Suppressor macrophage treated with lipopolysaccharide for 1 hour (primary cell): ENCODE data around the gene CCL1.
A peak's percentile ranks its signal among the peaks of the same experiment; 100 is the strongest.

Experiments
- DNase-seq, 3 donors: peaks; one replicate each; pipeline ENCODE4 v3.0.0-alpha.2; 2020 to 2022

The CCL1 gene

DNA sequence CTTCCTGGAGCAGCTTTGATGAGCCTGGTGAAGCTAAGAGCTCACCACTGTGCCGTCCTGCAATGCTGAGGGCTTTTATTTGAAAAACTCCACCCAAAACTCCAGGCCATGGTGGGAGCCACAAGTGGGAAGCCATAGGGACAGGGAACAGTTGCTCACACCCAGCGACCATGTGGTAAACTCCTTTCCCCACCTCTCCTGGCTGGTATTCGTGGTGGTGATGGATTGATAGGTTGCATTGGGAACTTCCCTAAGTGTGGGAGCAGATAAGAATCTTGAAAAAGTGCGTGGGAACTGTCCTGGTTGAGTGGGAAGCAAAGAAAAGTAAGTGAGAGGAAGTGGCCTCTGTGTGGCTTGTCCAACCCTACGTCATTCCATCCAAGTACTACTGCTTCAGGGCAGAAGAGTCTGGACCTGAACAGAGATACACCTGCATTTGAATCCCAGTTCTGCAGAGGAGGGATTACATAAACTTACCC lies at the start of gene CCL1:
CCL1 (minus strand) TSS at position 51 of the 479 bp plus-strand sequence. CDS start 72 bp downstream, outside the sequence.
- peak; percentile 73 to 83 (median 80) for DNase-seq

- no peak for DNase-seq
These were observed 49.5 kb upstream of the CCL1 start for GRCh38 chr17:34412534-34412933.

DNA sequence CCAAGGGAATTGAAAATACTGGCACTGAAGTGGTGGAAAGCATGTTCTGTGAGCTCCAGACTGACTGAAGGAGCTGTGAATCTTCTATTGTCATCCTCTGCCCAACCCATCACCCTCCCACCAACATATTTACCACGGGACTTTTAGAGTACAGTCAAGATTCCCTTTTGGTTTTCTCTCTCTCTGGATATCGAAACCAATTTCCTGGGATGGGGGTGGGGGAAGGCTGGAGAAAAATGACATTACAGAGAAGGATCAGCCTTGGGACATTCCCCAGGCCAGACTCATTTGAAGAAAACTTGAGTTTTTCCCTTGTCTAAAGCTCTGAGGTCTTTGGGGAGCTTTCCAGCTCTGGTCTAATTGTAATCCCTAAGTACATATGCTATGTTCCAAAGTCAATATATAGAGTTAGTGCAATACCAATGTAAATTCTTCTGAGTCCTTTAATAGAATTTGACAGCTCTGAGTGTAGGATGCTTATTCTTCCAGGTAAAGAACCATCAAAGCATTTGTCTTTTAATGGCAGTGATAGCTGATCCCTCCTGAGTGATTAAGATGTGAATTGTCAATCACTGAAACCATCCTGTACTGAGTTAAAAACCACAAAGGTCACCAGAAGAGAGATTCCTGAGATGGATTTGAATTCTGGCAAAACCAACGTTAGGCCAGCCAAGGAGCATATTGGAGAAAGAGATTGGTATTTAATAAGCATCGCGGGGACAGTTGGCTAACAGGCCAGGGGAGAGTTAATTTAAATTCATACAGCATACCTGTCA lies 48.8 kb upstream of the CCL1 start:
- peak; percentile 47 to 72 (median 65) for DNase-seq

- DNase-seq, result no peak
These were observed 46.3 kb upstream of the CCL1 start for GRCh38 chr17:34409352-34409751.

GRCh38 chr17:34408439-34408838 lies 45.4 kb upstream of the CCL1 start:
- DNase-seq, result no peak

DNA sequence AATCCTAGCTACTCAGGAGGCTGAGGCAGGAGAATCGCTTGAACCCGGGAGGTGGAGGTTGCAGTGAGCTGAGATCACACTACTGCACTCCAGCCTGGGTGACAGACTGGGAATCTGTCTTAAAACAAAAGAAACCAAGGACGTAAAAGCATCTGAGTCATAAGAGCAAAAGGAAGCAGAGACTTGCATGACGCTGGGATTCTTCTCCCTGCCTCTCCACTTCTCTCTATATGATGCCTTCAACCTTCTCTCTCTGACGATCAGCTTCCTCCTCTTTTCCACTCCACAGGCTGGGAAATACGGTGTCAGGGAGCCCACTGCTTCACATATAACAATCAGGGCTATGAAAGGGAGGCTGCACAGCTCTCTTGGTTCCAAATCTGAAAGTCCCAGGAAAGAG lies 43.2 kb upstream of the CCL1 start:
- peak; percentile 66 to 85 (median 77) for DNase-seq

DNA sequence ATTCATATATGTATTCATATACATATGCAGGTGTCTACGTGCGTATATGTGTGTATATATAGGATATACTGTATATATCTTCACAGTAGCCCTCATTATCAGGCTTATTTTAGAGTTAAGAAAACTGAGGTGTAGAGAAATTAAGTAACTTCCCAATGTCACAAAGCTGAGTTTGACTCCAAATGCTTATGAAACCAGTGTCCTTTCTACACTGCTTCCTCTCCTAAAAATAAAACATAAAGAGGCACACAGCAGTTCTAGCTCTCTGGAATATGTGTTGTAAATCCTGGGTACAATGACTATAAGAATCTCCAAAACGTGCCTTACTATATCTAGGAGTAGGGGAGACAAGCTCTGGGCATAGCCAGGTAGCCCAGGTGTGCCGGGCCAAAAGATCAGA lies 40.0 kb upstream of the CCL1 start:
- no peak for DNase-seq

DNA sequence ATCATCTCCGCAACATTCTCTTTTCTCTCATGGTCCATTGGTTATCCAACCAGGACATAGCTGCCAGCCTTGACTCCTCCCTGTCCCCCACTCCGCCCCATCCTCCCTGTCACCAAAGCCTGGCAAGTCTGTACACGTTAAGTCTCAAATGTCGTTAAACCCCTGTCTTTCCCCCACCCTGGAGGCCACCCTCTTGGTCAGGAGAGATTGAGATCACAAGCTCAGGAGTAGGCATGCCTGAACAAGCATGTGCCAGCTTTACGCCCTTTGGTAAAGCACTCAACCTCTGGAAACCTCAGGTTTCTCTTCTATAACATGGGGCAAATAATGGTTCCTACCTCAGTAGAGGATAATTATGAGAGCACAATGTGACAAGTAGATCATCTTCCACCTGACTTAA lies 38.1 kb upstream of the CCL1 start:
- no peak for DNase-seq

GRCh38 chr17:34400301-34400931 lies 37.4 kb upstream of the CCL1 start:
- DNase-seq, result no peak

- peak in 2 of 3 donors; percentile 68 to 73 for DNase-seq
These were observed 36.7 kb upstream of the CCL1 start for GRCh38 chr17:34399725-34400124.

- peak; percentile 51 to 86 (median 80) for DNase-seq
These were observed 36.0 kb upstream of the CCL1 start for GRCh38 chr17:34398990-34399389.

DNA sequence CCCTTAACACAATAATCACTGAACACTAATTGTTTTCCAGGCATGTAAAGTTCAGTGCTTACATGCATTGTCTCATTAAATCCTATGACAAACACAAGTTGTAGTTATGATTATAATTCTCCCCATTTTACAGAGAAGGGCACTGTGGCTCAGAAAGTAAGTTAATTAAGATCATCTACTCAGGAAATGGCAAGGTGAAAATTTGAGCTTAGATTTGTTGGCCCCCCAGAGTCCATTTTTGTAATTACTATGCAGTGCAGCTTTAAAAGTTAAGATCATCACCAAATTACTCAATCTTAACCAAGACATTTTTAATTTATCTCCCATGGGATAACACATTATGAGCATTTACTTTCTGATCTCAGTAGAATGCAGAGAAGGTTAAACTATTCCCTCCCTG lies 34.2 kb upstream of the CCL1 start:
- DNase-seq, result no peak

DNA sequence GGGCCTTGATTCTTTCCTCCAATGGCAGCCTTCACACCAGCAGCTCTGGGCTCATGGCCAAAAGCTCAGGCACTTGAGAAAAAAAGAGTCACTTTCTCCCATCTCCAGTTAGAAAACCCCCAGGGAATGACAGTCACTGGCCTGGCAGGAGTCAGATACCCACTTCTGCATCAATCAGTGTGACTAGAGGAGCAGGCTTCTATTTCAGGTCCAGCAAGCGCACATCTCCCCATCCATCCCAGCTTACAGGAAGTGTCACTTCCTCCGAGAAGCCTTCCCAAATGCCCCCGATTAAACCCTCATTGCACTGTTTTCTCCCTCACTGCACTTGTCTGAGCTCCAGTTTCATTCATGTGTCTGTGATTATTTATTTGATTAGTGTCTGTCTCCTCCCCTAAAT lies 30.4 kb upstream of the CCL1 start:
- DNase-seq, result peak; percentile 57 to 78 (median 59)

DNA sequence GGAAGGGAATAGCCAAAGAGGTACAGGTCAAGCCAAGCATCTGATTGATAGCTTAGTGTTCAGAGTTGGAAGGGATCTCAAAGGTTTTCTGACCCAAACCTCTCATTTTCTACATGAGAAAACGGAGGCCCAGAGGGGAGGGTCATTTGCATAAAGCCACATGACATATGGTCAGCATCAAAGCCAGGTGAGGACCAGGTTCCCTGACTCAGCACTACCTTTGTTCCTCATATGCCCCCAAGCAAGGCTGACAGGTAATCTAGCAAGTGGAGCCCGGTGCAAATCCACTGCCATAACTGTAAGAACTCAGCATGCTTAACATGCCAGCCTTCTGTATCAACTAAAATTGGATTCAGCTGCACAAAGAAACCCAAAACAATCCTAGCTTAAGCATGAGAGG lies 28.2 kb upstream of the CCL1 start:
- DNase-seq, result no peak

DNA sequence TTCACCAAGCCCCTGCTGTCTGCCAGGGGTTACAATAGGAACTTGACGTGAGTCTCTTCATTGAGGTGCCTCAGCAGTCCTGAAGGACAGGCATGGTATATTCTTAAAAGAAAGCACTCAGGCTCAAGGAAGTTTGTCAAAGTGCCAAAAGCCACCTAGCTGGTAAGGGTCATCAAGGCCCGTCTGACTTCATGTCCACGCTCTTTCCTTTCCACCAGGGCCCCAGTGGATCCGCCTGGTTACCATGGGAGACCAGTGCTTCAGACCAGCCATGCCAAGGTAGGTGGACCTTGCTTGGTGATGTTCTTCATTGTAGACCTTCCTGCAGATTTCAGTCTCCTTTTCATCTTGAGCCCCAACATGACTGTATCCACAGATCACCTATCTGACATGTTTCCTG lies 27.6 kb upstream of the CCL1 start:
- no peak for DNase-seq

GRCh38 chr17:34389126-34389750 lies 26.2 kb upstream of the CCL1 start:
- peak; percentile 69 to 76 (median 73) for DNase-seq

GRCh38 chr17:34387566-34387965 lies 24.5 kb upstream of the CCL1 start:
- no peak for DNase-seq

DNA sequence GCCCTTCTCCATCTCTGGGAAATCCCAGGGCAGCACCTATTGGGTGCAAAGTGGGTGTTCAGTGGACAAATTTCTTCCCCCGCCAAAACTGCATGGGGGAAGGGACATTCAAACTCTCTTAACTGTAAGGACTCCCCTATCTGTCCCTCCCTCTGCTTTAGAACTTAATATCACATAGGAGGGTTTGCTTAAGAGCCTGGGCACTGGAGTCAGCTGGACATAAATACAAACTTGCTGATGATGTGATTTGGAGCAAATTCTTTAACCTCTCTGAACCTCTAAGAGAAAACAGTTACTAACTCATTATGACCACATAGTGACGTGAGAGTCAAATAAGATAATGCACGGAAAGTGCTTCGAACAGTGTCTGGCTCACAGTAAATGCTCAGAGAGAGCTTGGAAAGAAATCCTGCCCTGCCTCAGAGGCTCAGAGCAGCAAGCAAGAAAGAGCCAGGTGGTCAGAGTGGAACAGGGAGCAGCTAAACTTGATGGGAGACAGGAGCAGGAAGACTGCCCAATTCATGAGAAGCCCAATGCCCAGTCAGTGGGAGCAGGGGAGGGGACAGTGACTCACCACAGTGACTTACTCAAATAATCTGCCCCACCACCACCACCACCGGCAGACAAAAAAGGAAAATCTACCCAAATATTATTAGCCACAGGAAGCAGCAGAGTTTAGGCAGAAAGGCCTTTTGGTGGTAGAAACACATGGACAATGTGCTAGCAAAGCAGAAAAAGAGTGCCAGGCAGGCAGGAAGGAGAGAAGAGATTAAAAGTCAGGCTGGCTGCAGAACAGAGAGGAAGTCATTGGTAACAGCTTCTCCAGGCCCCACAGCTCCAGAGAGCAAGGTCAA lies 23.9 kb upstream of the CCL1 start:
- DNase-seq, result peak; percentile 82 to 91 (median 83)

DNA sequence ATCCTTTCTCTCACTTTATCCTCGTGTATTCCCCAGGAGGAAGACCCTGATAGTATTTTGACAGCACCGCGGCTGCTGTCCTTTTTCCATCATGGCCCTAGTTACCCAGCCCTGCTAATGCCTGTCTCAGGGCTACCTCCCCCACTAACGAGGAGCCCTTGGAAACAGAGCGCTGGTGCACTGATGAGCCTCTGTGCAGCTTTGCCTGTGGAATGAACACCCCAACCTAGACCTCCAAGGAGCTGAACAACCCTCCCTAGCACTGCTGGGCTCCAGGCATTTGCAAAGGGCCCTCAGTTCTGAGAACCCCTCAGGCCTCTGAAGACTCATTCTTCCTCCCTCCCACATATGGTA lies 23.3 kb upstream of the CCL1 start:
- no peak for DNase-seq

DNA sequence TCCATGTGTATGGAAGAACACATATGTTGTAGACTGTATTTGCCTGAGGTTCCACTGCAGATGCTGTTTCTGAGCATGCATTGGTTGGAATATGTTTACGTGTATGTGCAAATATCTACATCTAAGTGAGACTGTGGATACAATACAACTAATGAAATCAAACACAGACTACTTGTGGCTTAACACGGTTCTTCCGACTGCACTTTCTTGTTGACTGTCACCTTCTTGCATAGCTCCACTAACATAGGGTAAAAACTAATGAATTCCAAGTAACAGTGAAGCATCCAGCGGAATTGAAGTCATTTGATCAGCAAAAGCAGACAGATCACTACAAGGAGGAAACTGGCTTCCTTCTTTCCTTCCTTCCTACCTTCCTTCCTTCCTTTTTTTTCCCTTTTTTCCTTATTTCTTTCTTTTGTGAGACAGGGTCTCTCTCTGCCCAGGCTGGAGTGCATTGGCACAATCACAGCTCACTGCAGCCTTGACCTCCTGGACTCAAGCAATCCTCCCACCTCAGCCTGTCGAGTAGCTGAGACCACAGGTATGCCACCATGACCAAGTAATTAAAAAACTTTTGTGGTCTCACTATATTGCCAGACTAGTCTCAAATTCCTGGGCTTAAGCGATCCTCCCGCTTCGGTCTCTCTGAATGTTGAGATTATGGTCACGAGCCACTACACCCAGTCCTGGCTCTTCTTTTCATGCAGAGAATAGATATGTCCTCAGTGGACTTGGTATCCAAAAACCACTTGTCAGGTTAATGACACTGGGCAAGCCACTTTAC lies 22.0 kb upstream of the CCL1 start:
- no peak for DNase-seq

DNA sequence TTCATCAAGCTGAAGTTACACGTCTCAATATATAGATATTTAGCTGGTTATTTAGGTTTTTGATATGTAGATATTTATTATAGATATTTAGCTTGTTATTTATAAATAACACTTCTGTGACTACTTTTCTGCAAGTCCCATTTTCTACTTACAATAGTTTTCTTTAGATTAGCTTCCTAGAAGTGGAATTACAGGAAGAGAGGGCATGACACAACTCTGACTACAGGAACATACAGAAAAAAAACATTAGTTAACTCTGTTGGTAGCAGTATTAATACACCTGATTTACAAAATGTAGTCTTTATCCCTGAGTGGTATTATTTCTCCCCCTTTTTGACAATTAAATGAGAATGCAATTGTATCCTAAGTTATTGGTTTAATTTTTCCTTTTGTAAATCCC lies 21.2 kb upstream of the CCL1 start:
- DNase-seq, result peak in 1 of 3 donors; percentile 34

DNA sequence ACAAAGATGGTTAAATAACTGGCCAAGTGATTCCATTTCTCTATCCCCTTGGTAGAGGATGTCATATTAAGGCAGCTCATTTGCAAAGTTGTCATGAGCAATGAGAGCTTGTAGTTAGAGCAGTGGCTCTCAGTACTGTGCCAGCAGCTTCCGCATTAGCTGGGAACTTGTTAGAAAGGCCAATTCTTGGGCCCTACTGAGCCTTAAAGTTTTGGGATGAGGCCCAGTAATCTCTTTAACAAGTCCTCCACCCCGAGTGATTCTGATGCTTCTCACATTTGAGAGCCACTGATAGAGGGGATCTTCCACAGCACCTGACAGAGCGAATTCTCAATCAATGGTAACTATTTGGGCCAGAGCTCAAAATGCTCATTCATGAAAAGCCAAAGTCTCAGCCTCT lies 20.2 kb upstream of the CCL1 start:
- DNase-seq, result no peak
